ENCODE data around the gene SEPTIN12.
A peak's percentile ranks its signal among the peaks of the same experiment; 100 is the strongest.

Gene SEPTIN12

GRCh38 chr16:4783251-4783950, 4.7 kb downstream of the SEPTIN12 start:
- no peak for DNase-seq

GRCh38 chr16:4780235-4780634, 7.9 kb downstream of the SEPTIN12 start:
- DNase-seq: no peak

DNA sequence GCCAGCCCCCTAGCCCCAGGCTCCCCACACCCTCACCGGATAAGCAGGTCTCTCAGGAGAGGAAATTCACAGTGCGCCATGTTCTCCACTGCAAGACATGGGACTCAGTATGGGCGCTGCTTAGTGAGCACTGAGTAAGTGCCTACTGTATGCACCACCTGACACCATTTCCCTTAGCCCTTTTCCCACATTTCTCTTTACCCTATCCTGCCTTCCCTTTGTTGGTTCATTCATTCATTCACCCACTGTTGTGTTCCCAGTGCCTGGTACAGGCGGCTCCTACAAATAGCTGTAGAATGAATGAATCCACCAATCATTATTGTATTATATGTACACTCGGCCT, 10.1 kb downstream of the SEPTIN12 start:
- DNase-seq: no peak

- no peak for DNase-seq
Measured at GRCh38 chr16:4777339-4778049, 10.7 kb downstream of the SEPTIN12 start.

DNA sequence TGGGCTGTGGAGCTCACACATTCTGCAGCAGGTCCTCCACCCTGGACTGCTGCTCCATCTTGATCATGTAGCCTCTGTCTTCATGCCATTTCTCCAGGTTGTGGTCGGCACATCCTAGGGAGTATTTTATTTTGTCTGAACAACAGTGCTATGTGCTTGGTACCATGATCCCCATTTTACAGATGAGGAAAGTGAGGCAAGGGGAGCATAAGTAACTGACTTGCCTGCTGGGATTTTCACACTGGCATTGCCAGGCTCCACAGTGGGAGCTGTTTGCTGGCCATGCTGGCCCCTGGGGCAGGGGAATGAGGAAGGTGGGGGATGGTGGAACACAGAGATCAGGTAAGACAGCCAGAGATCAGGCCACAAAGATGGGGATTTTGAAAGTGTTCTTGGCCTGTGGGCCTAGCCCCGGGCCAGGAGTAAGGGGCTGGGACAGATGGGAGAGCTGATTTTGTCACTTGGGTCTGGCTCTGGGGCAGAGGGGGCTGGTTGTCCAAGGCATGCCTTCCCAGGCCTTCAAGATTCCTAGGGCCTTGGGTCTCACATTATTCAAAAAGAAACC, 11.9 kb downstream of the SEPTIN12 start:
- DNase-seq: no peak

GRCh38 chr16:4775005-4775404, 13.1 kb downstream of the SEPTIN12 start:
- DNase-seq: no peak

DNA sequence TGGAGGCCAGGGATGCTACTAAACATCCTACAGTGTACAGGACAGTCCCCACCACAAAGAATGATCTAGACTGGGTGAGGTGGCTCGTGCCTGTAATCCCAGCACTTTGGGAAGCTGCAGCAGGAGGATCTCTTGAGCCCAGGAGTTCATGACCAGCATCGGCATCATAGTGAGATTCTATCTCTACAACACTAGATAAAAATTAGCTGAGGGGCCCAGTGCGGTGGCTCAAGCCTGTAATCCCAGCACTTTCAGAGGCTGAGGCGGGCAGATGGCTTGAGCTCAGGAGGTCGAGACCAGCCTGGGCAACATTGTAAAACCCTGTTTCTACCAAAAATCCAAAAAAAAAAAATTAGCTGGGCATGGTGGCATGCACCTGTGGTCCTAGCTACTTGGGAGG, 15.8 kb downstream of the SEPTIN12 start:
- DNase-seq: no peak

DNA sequence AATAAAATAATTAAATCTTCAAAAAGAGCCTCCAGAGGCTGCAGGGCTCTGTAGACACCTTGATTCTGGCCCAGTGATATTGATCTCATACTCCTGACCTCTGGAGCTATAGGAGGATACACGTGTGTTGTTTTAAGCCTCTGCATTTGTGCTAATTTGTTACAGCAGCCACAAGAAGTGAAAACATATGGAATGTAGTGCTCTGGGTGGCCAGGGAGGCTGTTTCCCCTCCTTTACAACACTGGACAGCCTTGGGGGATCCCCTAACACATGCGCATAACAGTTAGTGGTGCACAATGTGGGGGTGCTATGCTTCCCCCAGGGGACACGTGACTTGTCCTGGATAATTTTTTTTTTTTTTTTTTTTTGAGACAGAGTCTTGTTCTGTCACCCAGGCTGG, 16.5 kb downstream of the SEPTIN12 start:
- DNase-seq: no peak

DNA sequence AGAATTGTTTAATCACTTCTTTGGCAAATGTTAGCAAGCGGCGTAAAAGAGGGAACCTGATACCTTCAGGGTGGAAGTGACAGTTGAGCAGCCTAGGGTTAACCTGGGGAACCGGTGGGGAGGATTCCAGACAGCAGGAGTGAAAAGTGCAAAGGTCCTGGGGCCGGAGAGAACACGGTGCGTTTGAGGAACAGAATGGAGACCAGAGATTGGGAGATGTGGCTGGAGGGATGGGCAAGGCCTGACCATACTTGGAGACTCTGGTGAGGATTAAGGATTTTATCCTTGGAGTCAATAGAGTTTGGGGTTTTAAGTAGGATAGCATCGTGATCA, 18.9 kb downstream of the SEPTIN12 start:
- no peak for DNase-seq

- DNase-seq: peak; percentile 75
Measured at GRCh38 chr16:4768549-4769305, 19.4 kb downstream of the SEPTIN12 start.

DNA sequence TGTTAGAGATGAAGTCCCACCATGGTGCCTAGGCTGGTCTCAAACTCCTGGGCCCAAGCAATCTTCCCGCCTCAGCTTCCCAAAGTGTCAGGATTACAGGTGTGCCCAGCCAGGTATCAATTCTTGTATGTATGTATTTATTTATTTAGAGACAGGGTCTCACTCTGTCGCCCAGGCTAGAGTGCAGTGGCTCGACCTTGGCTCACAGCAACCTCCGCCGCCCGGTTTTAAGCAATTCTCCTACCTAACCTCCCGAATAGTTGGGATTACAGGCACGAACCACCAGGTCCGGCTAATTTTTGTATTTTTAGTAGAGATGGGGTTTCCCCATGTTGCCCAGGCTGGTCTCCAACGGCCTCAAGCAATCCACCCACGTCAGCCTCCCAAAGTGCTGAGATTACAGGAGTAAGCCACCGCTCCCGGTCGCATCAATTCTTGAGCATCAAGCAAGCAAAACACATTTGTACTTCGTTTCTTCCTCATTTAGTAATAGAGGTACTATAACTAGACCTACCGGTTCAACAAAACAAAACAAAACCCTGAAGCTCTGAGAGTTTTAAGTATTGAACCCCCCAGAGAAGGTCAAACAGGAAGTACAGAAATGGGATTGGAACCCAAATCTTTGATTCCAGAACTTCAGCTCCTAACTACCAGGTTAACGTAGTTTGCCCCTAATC, 20.1 kb downstream of the SEPTIN12 start:
- DNase-seq: no peak

- DNase-seq: peak; percentile 66
Measured at GRCh38 chr16:4766875-4767628, 21.1 kb downstream of the SEPTIN12 start, which contains the start of gene ZNF500. Gene ZNF500 (minus strand): TSS chr16:4767162. CDS start chr16:4765978, 1,184 bp downstream.

- DNase-seq: no peak
Measured at GRCh38 chr16:4765511-4766474, 22.4 kb downstream of the SEPTIN12 start.

DNA sequence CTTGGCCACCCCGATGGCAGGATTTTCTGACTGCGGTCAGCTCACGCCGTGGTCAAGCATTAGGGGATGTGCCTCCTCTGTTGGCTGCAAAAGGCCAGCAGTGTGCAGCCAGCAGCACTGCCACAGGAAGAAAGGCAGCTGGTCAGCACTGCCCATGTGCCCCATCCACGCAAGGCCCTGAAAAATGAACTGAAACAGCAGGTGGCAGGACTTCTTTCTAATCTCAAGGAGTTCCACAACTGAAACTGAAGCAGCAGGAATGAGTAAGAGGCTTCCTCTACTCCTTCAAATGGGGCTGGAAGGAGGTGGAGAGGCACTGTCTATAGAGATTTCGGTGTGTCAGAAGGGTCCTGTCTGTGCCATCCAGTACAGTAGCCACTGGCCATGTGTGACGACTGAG, 24.4 kb downstream of the SEPTIN12 start:
- DNase-seq: no peak

DNA sequence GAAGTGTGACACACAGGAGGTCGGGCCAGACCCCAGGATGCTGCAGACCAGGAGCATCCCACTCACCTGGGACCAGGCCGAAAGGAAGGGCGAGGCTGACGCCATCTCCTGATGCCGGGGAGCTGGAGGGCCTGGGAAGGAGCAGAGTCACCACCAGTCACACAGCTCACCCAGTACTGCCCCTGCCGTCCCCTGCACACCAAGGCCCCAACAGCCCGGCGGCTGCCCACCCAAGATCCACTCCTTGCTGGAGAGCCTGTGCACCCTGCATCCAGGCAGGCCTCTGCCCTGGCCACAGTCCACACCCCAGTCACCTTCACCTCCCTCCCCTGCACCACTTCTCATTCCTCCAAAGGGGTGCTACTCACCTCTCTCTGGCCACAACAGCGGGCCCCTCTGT, 25.9 kb downstream of the SEPTIN12 start:
- no peak for DNase-seq

- no peak for DNase-seq
Measured at GRCh38 chr16:4760221-4760910, 27.8 kb downstream of the SEPTIN12 start.

- DNase-seq: no peak
Measured at GRCh38 chr16:4755687-4756086, 32.5 kb downstream of the SEPTIN12 start.

GRCh38 chr16:4754865-4755264, 33.3 kb downstream of the SEPTIN12 start:
- no peak for DNase-seq

DNA sequence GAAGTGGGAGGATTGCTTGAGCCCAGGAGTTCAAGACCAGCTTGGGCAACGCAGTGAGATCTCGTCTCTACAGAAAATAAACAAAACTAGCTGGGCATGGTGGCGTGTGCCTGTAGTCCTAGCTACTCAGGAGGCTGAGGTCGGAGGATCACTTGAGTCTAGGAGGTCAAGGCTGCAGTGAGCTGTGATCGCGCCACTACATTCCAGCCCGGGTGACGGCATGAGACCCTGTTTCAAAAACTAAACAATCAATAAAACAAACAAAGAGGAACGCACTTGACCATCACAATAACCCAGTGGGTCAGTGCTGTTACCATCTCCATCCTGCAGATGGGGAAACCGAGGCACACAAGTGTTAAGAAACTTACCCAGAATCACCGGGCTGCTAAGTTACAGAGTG, 34.9 kb downstream of the SEPTIN12 start:
- no peak for DNase-seq

GRCh38 chr16:4752351-4753100, 35.6 kb downstream of the SEPTIN12 start:
- no peak for DNase-seq
